ENCODE results near the gene LGALS4.
"Not testable (repeated sequence)": the region's sequence is repeated elsewhere in the genome, so short reads cannot be mapped to it uniquely, and the experiment has no call there.

DNA sequence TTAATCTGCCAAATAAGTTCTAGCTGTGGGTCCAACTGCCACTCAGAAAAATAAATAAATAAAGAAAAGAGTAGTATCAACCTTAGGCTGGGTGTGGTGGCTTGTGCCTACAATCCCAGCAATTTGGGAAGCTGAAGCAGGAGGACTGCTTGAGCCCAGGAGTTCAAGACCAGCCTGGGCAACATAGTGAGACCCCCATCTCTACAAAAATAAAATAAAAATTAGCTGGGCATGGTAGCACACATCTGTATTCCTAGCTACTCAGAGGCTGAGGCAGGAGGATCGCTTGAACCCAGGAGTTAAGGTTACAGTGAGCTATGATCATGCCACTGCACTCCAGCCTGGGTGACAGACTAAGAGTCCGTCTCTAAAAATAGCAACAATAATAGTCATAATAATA lies 1.2 kb upstream of the LGALS4 start:
- TF ChIP-seq EZH2 (IDR thresholded peaks at IDR 0.05; ENCODE audit: insufficient read depth, poor library complexity, severe bottlenecking); EZH2phosphoT487 (IDR thresholded peaks at IDR 0.05; ENCODE audit: insufficient read depth, low read depth): not testable (repeated sequence)
